Measurements from ENCODE around the gene NFIC.
"Not testable (repeated sequence)": the region's sequence is repeated elsewhere in the genome, so short reads cannot be mapped to it uniquely, and the experiment has no call there.

The NFIC gene

GRCh38 chr19:3336351-3336679 is 30.1 kb upstream of the NFIC start:
- ChIA-PET CTCF (interaction anchor here (0.9 to 3.4 kb wide), 6 partner anchors 10 to 147 kb away, joined by 3 to 29 read pairs (median 10); partner anchors contain the start of gene SMIM44), POLR2A (no interaction called here)
- TF ChIP-seq CTCF (IDR thresholded peaks at IDR 0.05; ENCODE audit: insufficient read depth, low read length, missing control alignments), result no peak
- no peak for DNase-seq (ENCODE audit: low read depth, low spot score)
- no peak overlapping the region for H3K4me3 ChIP-seq (ENCODE audit: low read depth, low read length)

GRCh38 chr19:3336680-3337523 is 29.5 kb upstream of the NFIC start:
- no peak for TF ChIP-seq CTCF (IDR thresholded peaks at IDR 0.05; ENCODE audit: insufficient read depth, low read length, missing control alignments)
- no peak for DNase-seq (ENCODE audit: low read depth, low spot score)
- no peak overlapping the region for H3K4me3 ChIP-seq (ENCODE audit: low read depth, low read length)
- ChIA-PET CTCF (interaction anchor here (0.9 to 3.4 kb wide), 10 partner anchors 10 to 161 kb away, joined by 3 to 29 read pairs (median 4); partner anchors contain the start of gene SMIM44), POLR2A (no interaction called here)

GRCh38 chr19:3338541-3339181 is 27.7 kb upstream of the NFIC start:
- no peak for TF ChIP-seq CTCF (IDR thresholded peaks at IDR 0.05; ENCODE audit: insufficient read depth, low read length, missing control alignments)
- CTCF ChIA-PET, result interaction anchor here (0.9 to 2.1 kb wide), 5 partner anchors 12 to 145 kb away, joined by 3 to 10 read pairs (median 3); partner anchors contain the start of gene SMIM44

GRCh38 chr19:3340340-3340739 is 26.0 kb upstream of the NFIC start:
- no peak for DNase-seq (ENCODE audit: low read depth, low spot score)
- ChIA-PET CTCF (interaction anchor here (0.9 to 1.0 kb wide), 2 partner anchors 89 to 132 kb away, joined by 4 read pairs; no protein-coding TSS in a partner anchor), POLR2A (no interaction called here)
- no peak for TF ChIP-seq CTCF (IDR thresholded peaks at IDR 0.05; ENCODE audit: insufficient read depth, low read length, missing control alignments)
- H3K4me3 ChIP-seq (ENCODE audit: low read depth, low read length), result no peak overlapping the region

More at GRCh38 chr19:3338541-3339181, 27.7 kb upstream of the NFIC start:
- POLR2A ChIA-PET, result interaction anchor here (0.7 kb wide), 1 partner anchor 18 kb away, joined by 3 read pairs; no protein-coding TSS in a partner anchor
- H3K4me3 ChIP-seq (ENCODE audit: low read depth, low read length), result no peak overlapping the region
- no peak for DNase-seq (ENCODE audit: low read depth, low spot score)

- no peak for TF ChIP-seq CTCF (IDR thresholded peaks at IDR 0.05; ENCODE audit: insufficient read depth, low read length, missing control alignments)
- no peak for DNase-seq (ENCODE audit: low read depth, low spot score)
- ChIA-PET CTCF (interaction anchor here (0.6 to 1.6 kb wide), 4 partner anchors 87 to 251 kb away, joined by 3 to 7 read pairs (median 4); no protein-coding TSS in a partner anchor), POLR2A (no interaction called here)
- no peak overlapping the region for H3K4me3 ChIP-seq (ENCODE audit: low read depth, low read length)
Observed at GRCh38 chr19:3342246-3342645, 24.1 kb upstream of the NFIC start.

- CTCF ChIA-PET, result interaction anchor here (1.0 to 1.6 kb wide), 5 partner anchors 16 to 130 kb away, joined by 3 to 7 read pairs (median 4); no protein-coding TSS in a partner anchor
- H3K4me3 ChIP-seq (ENCODE audit: low read depth, low read length); DNase-seq (ENCODE audit: low read depth, low spot score): not testable (repeated sequence)
Observed at GRCh38 chr19:3342962-3343361, 23.4 kb upstream of the NFIC start.

More at GRCh38 chr19:3342962-3343361, 23.4 kb upstream of the NFIC start:
- POLR2A ChIA-PET, result not testable (repeated sequence)
